Activated naive CD4-positive, alpha-beta T cell treated with anti-CD3 and anti-CD28 coated beads, Interleukin-2, amount 10 ng/mL, durations not matched to agents 7 days and 5 days (primary cell): ENCODE results near the gene KRT36.
A peak's percentile ranks its signal among the peaks of the same experiment; 100 is the strongest.

Source experiments
- CTCF ChIA-PET: fragments of 350-600 bp; sonication (Branson Sonifier 250); formaldehyde crosslinking; loops from one replicate; lab custom pipeline; 2021; ENCODE audit warnings: antibody characterized with exemption; lab: Charles Lee
- DNase-seq: peaks from one replicate; pipeline ENCODE4 v3.0.0-alpha.2; 2020
- H3K27ac Mint-ChIP-seq: one replicate; pipeline ENCODE4 v1.8.0; 2021; ENCODE audit warnings: mild to moderate bottlenecking, moderate library complexity, mixed read lengths
- H3K27me3 Mint-ChIP-seq: one replicate; pipeline ENCODE4 v1.8.0; 2021; ENCODE audit warnings: mild to moderate bottlenecking, mixed read lengths
- H3K36me3 Mint-ChIP-seq: one replicate; pipeline ENCODE4 v1.8.0; 2021; ENCODE audit warnings: mixed read lengths
- H3K4me1 Mint-ChIP-seq: one replicate; pipeline ENCODE4 v1.8.0; 2021; ENCODE audit warnings: mixed read lengths
- H3K4me3 Mint-ChIP-seq: one replicate; pipeline ENCODE4 v1.8.0; 2021; ENCODE audit warnings: mild to moderate bottlenecking, moderate library complexity, mixed read lengths
- H3K9me3 Mint-ChIP-seq: one replicate; pipeline ENCODE4 v1.8.0; 2021; ENCODE audit warnings: mixed read lengths

The KRT36 gene

DNA sequence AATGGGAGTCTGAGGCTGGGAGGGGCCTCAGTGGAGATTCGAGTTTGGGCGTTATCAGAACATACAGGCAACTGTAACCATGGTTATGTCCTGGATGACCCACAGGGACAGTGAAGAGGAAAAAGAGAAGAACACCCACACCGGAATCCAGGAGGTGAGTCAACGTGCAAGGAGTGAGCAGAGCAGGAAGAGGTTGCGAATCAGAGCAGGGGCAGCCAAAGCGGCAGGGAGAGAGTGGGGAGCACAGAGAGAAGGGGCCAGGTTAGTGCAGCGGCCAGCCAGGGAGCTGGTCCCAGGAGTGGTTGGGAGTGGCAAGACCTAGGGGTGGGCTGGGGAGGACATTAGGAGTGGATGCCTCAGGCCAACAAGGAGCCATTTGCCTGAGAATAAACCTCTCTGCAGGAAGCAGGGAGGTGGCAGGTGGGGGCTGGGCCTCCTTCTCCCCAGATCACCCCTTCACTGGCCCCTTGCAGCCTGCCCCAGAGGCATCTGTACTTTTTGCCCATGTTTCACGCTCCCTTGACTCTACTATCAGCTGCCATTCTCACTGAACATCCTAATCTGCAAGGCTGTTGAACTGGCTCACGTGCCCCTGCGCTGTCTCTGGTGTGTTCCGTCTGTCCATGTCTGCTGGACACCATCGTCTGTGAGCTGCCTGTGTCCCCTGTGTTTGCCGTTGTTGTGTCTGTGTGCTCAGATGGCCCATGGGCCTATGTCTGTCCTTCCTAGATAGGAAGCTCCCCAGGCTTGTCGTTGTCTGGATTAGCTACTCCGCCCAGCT, 10.6 kb upstream of the KRT36 start:
- peaks cover 7% of the 10 kb centered on the region for H3K4me1 Mint-ChIP-seq
- no peak overlapping the region for H3K27ac Mint-ChIP-seq
- CTCF ChIA-PET = no interaction called here
- DNase-seq = no peak
- H3K4me3 Mint-ChIP-seq = no peak overlapping the region
- H3K36me3 Mint-ChIP-seq = no peaks in the 10 kb centered on the region
- peaks cover 14% of the 10 kb centered on the region for H3K27me3 Mint-ChIP-seq
- H3K9me3 Mint-ChIP-seq = no peaks in the 10 kb centered on the region

DNA sequence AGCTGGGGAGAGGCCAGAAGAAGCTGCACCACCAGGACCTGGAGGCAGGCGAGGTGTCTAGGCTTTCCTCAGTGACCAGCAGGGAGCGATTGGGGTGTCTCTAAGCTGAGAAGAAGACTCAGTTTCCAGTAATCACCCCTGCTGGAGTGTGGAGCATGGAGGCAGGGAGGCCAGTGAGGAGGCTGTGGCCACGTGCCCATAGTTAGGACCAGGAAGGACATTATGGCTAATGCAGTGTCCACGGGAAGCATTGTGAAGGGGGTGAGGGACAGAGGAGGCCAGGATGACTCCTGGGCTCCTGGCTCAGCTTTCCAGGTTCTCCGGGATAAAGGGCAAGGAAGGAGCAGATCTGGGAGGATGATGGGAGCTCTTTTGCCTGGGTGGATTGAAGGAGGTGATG, 10.0 kb upstream of the KRT36 start:
- Mint-ChIP-seq H3K9me3 (no peaks in the 10 kb centered on the region), H3K27ac (no peak overlapping the region)

DNA sequence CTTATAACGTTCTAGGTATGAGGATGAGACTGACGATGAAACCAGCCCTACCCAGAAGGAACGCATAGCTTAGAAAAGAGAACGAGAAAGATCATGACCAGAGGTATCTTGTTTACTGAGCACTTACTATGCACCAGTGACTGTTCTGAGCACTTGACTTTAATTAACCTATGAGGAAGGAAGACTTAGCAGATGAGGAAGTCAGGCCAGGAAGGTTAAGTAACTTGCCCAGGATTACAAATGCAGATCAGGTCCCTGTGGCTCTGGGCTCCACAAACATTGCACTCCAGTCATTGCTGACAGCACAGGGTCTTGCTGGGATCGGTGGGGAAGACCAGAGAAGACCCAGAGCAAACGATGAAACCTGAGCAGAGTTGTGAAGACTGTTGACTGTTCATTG, 8.6 kb upstream of the KRT36 start:
- H3K9me3 Mint-ChIP-seq = no peaks in the 10 kb centered on the region
- no peak for DNase-seq
- peak overlapping the region; percentile 4 for H3K27ac Mint-ChIP-seq
- H3K36me3 Mint-ChIP-seq = no peaks in the 10 kb centered on the region
- no peak overlapping the region for H3K4me3 Mint-ChIP-seq
- H3K27me3 Mint-ChIP-seq = peaks cover 16% of the 10 kb centered on the region
- CTCF ChIA-PET = interaction anchor here (1.0 to 2.1 kb wide), 6 partner anchors 12 to 589 kb away, joined by 3 to 10 read pairs (median 4); no protein-coding TSS in a partner anchor
- H3K4me1 Mint-ChIP-seq = peaks cover 7% of the 10 kb centered on the region

More for the DNA sequence above, 10.0 kb upstream of the KRT36 start:
- no peak for DNase-seq
- Mint-ChIP-seq H3K4me3 (no peak overlapping the region), H3K27me3 (peaks cover 10% of the 10 kb centered on the region), H3K4me1 (peaks cover 7% of the 10 kb centered on the region), H3K36me3 (no peaks in the 10 kb centered on the region)
- CTCF ChIA-PET = no interaction called here

DNA sequence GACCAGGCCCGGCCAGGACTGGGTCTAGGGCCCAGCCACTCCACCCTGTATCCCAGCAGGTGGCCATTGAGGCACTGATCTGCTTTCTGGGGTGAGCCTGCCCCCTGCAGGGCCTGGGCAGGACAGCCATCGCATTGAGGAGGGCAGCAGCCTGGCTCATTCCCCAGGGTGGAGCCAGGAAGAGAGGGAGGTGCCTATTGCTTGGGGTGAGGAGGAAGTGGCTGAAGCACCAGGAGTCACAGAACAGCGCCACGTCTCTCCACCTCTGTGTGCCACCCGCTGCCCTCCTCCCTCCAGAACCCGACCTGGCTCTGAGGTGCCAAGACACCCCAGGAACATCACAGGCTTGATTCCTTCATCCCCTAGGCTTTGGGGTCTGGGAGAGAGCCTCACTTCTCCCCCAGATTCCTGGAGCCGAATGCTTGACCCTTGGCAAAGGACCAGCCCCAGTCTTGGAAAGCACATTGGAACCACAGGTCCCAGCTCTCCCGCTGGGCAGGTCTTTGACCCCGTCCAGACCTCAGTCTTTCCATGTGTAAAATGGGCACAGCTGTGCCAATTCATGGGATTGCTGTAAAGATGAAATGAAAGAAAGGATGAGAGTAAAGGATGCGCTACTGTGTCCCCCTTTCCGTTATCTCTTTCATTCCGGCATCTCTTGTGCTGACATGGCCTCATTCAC, 7.2 kb upstream of the KRT36 start:
- DNase-seq = peak; percentile 84
- Mint-ChIP-seq H3K4me1 (peaks cover 7% of the 10 kb centered on the region), H3K4me3 (no peak overlapping the region)

DNA sequence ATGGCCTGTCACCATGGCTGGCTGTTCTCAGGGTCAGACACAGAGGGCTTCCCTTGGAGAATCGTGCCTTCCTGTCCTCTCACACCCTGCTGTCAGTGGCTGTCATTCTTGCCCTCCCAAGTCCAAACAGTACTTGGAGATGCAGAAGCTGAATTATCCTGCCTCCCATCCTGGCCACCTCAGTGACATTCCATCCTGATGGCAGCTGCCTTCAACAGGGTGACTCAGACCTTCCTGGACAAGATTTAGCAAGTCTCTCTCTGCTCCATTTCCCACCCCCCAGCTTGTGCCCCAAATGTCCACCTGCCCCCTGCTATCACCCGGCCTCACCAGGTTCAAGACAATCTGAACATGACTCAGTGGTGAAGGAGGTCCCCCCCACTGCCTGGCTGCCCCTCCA, 4.8 kb upstream of the KRT36 start:
- Mint-ChIP-seq H3K27ac (no peak overlapping the region), H3K27me3 (peaks cover 15% of the 10 kb centered on the region), H3K36me3 (no peaks in the 10 kb centered on the region), H3K4me1 (peaks cover 10% of the 10 kb centered on the region), H3K4me3 (no peak overlapping the region), H3K9me3 (no peaks in the 10 kb centered on the region)
- CTCF ChIA-PET = interaction anchor here (1.0 to 2.6 kb wide), 7 partner anchors 10 to 585 kb away, joined by 3 to 11 read pairs (median 6); no protein-coding TSS in a partner anchor
- no peak for DNase-seq

More for the DNA sequence above, 7.2 kb upstream of the KRT36 start:
- H3K27ac Mint-ChIP-seq = peak overlapping the region; percentile 43
- H3K27me3 Mint-ChIP-seq = peaks cover 22% of the 10 kb centered on the region
- CTCF ChIA-PET = interaction anchor here (1.0 to 2.6 kb wide), 9 partner anchors 9 to 587 kb away, joined by 3 to 11 read pairs (median 5); no protein-coding TSS in a partner anchor
- no peaks in the 10 kb centered on the region for H3K9me3 Mint-ChIP-seq
- no peaks in the 10 kb centered on the region for H3K36me3 Mint-ChIP-seq

DNA sequence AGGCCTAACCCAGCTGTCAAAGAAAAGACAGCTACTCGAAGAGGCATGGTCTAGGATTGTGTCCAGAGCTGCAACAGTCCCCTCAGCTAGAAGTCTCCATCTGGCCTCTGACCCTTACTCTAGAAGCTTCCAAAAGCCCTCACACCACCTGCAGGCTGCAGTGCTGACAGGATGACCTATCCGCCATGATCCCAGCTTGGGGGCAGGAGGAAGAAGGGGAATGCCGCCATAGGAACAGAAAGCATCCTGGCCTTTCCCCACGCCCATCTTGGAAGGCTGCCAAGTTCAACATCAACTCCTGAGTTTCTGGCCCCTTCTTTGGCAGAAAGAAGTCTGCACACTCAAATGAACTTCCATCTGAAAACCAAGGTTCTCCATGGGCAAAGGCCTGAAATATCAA, 3.1 kb upstream of the KRT36 start:
- H3K9me3 Mint-ChIP-seq = no peaks in the 10 kb centered on the region
- no peak for DNase-seq
- no peaks in the 10 kb centered on the region for H3K36me3 Mint-ChIP-seq
- H3K4me3 Mint-ChIP-seq = no peak overlapping the region
- peaks cover 16% of the 10 kb centered on the region for H3K27me3 Mint-ChIP-seq
- CTCF ChIA-PET = no interaction called here
- H3K4me1 Mint-ChIP-seq = peaks cover 10% of the 10 kb centered on the region
- H3K27ac Mint-ChIP-seq = no peak overlapping the region

DNA sequence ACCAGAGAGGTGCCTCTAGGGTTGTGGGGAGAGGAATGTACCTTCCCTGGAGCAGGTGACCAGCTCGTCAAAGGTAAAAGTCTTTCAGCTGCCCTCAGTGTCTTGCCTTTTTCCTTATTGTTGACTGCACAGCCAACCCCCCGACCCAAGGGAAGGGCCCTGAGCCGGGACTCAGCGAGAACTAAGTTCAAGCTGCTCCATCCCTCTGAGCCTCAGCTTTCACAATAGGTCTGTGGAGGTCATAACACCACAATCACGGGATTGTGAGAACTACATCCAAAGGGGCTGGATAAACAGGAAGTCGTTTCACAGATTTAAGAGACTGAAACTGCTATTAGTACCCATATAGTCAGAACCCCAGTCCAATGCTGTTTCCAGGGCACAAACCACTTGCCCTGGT, 2.6 kb upstream of the KRT36 start:
- no peaks in the 10 kb centered on the region for H3K9me3 Mint-ChIP-seq
- H3K4me1 Mint-ChIP-seq = peaks cover 10% of the 10 kb centered on the region
- H3K4me3 Mint-ChIP-seq = no peak overlapping the region
- H3K36me3 Mint-ChIP-seq = no peaks in the 10 kb centered on the region
- CTCF ChIA-PET = no interaction called here
- H3K27me3 Mint-ChIP-seq = peaks cover 16% of the 10 kb centered on the region
- DNase-seq = no peak
- H3K27ac Mint-ChIP-seq = no peak overlapping the region

DNA sequence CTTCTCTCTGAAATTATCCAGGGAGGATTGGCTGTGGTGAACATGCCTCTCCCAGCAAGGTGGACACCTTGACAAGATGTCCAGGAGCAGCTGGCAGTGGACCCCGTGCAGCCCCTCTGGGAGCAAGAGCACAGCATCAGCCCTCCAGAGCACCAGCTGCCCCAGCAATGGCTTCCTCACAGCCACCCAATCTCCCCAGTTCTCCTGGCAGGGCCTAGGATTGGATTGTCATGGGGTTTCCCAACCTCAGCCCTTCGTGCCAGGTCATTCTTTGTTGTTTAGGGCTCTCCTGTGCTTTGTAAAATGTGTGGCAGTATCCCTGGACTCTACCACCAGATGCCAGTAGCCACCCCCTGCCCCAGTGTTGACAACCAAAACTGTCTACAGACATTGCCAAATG, 1.8 kb upstream of the KRT36 start:
- Mint-ChIP-seq H3K27ac (no peak overlapping the region), H3K36me3 (no peaks in the 10 kb centered on the region), H3K9me3 (no peaks in the 10 kb centered on the region)

DNA sequence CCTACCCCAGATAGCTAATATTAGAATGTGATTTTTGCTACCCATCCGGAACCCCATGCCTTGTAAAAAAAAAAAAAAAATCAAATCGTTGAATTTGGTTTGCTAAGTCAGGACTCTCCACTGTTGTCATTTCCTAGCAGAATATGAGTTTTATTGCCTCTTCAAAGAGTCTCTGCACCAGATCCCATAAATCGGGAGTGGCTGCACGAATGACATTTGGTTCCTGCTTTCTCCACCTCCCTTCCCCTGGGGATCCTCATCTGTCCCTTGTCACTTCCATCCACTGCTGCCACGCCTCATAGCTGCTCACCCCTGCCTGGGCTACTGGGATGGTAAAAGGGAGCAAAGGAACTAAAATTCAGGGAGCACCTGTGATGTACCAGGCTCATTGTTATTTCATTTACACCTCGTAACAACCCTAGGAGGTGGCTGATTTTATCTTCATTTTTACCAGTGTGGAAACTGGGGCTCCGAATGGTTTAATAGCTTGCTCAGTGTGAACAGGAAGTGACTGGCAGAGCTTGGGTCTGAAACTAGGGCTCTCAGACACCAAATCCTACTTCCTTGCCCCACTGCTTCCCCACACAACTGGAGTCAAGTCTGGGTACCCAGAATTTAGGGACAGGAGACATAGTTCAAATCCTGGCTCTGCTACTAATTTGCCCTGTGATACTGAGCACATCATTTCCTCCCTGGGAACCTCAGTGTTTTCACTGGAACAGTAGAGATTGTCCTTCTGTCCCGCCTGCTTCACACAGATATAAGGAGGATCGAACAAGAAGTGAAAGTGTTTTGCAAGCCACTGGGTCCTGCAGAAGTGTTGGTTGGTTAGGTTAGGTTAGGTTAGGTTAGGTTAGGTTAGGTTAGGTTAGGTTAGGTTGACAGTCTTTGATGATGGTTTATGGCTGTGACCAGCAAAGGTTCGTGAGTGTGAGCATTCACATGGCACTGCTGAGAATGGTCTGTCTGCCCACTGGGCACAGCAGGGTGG, 585 bp upstream of the KRT36 start:
- H3K9me3 Mint-ChIP-seq = no peaks in the 10 kb centered on the region
- no peaks in the 10 kb centered on the region for H3K36me3 Mint-ChIP-seq
- no peak for DNase-seq
- no peak overlapping the region for H3K27ac Mint-ChIP-seq
- peaks cover 3% of the 10 kb centered on the region for H3K4me1 Mint-ChIP-seq
- peaks cover 19% of the 10 kb centered on the region for H3K27me3 Mint-ChIP-seq
- H3K4me3 Mint-ChIP-seq = no peak overlapping the region
- CTCF ChIA-PET = interaction anchor here (0.7 kb wide), 1 partner anchor 173 kb away, joined by 3 read pairs; no protein-coding TSS in a partner anchor

More for the DNA sequence above, 1.8 kb upstream of the KRT36 start:
- peaks cover 3% of the 10 kb centered on the region for H3K4me1 Mint-ChIP-seq
- CTCF ChIA-PET = interaction anchor here (0.7 kb wide), 1 partner anchor 171 kb away, joined by 3 read pairs; no protein-coding TSS in a partner anchor
- peaks cover 19% of the 10 kb centered on the region for H3K27me3 Mint-ChIP-seq
- H3K4me3 Mint-ChIP-seq = no peak overlapping the region
- no peak for DNase-seq

DNA sequence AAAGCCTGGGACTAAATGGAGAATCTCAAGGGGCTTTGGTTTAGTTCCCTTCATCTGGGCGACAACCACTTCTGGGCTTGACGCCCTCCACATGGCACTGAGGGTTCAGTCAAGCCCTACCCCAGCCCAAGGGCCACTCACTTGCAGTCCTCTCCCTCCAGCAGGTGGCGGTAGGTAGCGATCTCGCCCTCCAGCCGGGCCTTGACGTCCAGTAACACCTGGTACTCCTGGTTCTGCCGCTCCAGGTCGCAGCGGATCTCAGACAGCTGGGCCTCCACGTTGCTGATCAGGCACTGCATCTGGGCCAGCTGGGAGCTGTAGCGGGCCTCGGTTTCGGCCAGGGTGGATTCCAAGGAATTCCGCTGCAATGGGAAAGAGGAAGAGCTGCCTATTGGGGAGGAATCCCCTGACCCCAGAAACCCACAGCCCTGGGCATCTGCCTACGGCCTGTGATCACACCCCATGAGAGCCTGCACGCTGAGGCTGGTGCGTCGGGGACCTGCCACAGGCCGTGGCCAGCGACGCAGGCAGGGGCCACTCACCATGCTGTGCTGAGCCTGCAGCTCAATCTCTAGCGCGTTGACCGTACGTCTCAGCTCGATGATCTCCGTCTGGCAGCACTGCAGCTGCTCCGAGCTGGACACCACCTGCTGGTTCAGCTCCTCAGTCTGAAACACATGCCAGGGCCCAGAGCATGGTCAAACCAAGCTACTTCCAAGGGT, 2.7 kb downstream of the KRT36 start:
- no peak overlapping the region for H3K4me3 Mint-ChIP-seq
- DNase-seq = peak; percentile 54
- H3K9me3 Mint-ChIP-seq = no peaks in the 10 kb centered on the region
- CTCF ChIA-PET = interaction anchor here (1.0 to 3.0 kb wide), 5 partner anchors 11 to 176 kb away, joined by 3 to 16 read pairs (median 6); no protein-coding TSS in a partner anchor
- peaks cover 7% of the 10 kb centered on the region for H3K27me3 Mint-ChIP-seq
- H3K4me1 Mint-ChIP-seq = peaks cover 3% of the 10 kb centered on the region
- H3K36me3 Mint-ChIP-seq = no peaks in the 10 kb centered on the region
- no peak overlapping the region for H3K27ac Mint-ChIP-seq

DNA sequence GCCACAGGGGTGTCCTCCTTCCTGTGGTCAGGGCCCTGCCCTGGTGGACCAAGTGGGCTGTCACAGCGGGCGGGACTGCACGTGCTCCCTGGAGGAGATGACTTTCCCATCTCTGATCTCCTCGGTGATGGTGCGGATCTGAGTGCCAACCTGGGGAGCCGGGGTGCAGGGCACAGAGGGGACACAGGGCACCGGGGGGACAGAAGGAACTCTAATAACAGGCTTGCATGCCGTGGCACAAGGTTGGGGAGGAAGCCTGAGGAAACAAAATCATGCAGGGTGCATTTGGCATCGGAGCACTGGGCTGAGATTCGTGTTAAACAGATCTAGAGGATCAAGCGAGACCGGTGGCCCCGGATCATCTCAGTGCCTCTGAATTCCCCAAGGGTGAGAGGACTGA, 3.4 kb downstream of the KRT36 start:
- no peak overlapping the region for H3K4me3 Mint-ChIP-seq
- H3K27me3 Mint-ChIP-seq = peaks cover 9% of the 10 kb centered on the region
- H3K36me3 Mint-ChIP-seq = no peaks in the 10 kb centered on the region
- no peak for DNase-seq
- H3K9me3 Mint-ChIP-seq = no peaks in the 10 kb centered on the region
- peaks cover 3% of the 10 kb centered on the region for H3K4me1 Mint-ChIP-seq
- no peak overlapping the region for H3K27ac Mint-ChIP-seq
- CTCF ChIA-PET = interaction anchor here (1.0 to 3.0 kb wide), 5 partner anchors 11 to 177 kb away, joined by 3 to 16 read pairs (median 6); no protein-coding TSS in a partner anchor

DNA sequence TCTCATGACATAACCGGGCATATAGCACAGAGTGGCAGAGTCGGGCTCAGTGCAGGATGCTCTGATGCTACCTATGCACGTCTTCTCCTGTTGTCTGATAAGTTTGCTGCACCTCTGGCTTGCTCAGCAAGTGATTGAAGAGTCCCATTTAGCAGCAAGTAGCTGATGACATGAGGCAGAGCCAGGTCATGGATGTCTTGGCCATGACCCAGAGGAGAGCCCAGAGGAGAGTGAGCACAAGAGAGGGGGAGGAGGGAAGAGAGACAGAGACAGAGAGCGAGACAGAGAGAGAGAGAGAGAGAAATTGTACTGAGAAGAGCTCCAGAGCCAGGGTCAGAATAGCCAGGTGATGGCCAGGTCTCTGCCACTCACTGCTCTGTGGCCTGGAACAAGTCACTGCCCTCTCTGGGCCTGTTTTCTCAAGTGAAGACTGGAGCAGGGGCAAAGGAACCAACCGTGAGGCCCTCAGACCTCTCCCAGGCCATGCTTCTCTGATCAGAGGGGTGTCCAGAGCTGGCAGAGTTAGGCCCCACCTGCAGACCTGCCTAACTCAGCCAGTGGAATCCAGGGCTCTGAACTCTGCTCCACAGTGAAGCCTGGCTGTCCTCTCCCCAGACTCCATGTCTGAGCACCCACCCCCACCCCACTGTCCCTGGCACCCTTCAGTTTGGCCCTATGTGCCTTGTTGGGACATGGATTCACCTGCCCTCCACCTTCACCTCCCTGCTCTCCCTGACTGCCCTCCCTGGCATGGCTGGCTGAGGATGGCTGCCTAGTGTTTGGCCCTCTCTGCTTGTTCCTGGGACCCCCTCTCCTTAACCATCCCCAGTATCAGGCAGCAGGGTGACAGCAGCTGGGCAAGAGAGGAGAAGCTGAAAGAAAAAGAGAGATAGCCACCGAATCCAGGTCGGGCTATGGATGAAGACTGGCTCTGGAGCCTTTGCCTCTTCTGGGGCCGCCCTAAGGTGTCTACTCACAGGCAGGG, 4.5 kb downstream of the KRT36 start:
- Mint-ChIP-seq H3K27me3 (peaks cover 11% of the 10 kb centered on the region), H3K4me1 (peaks cover 3% of the 10 kb centered on the region)

More for the DNA sequence above, 4.5 kb downstream of the KRT36 start:
- CTCF ChIA-PET = interaction anchor here (1.3 to 2.3 kb wide), 4 partner anchors 10 to 163 kb away, joined by 4 to 7 read pairs (median 6); no protein-coding TSS in a partner anchor
- H3K9me3 Mint-ChIP-seq = no peaks in the 10 kb centered on the region
- no peak overlapping the region for H3K4me3 Mint-ChIP-seq
- no peak for DNase-seq
- no peaks in the 10 kb centered on the region for H3K36me3 Mint-ChIP-seq
- H3K27ac Mint-ChIP-seq = peak overlapping the region; percentile 42
